Neural cell (in vitro differentiated cells): ENCODE data around the gene METTL16.

Experiments
- CTCF ChIP-seq: fragments of 450-650 bp; IDR thresholded peaks from 2 replicates; pipeline ENCODE4 v1.5.1; 2014; ENCODE audit warnings: antibody characterized with exemption, mild to moderate bottlenecking, moderate library complexity; ENCODE audit not compliant: poor library complexity, severe bottlenecking
- POLR2AphosphoS5 ChIP-seq: IDR thresholded peaks from 2 replicates; pipeline ENCODE4 v1.6.1; 2012
- TAF1 ChIP-seq: IDR thresholded peaks from 2 replicates; pipeline ENCODE4 v1.6.1; 2012; ENCODE audit warnings: low read depth

DNA sequence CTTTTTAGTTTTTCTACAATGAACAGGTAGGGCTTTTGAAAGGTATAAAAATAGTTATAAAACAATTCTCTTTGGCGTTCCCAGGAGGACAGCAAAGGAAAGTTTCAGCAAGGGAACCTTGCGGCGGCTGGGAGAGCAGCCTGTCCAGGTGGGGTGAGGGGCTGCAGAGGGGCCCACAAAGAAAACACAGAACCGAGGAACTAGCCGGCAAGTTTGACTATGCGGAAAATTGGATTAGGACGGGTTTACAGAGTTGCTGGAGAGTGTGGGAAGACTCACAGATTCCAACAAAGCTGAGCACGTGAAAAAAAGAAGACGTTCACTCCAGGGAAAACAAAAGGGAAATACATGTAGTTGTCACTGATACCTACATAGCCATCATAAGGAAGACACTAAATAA lies 40.2 kb upstream of the METTL16 start:
- no peak for TF ChIP-seq CTCF
- no peak for TF ChIP-seq POLR2AphosphoS5
- no peak for TF ChIP-seq TAF1
